ENCODE results near the gene RAB7B.

DNA sequence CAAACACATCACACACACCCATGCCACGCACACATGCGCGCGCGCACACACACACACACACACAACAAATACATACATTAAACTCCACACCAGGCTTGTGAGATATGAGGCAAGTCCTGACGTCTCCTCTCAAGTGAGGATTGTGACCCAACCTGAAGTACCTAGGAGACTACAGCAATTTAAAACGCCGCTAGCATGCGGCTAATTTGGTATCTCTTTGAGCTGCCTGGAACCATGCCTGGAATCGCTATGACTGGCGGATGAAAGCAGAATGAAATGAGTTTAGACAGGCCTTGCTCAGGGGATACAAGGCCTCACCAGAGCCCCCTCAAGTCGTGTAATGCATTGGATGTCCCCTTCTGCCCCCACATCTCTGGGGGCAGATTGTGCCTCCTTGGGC, 1.6 kb upstream of the RAB7B start:
- TF ChIP-seq CTCF (IDR thresholded peaks at IDR 0.05; ENCODE audit: poor library complexity) = no peak
- no peak for TF ChIP-seq EZH2 (IDR thresholded peaks at IDR 0.05; ENCODE audit: borderline replicate concordance)
- TF ChIP-seq EZH2phosphoT487 (IDR thresholded peaks at IDR 0.05; ENCODE audit: low read depth, severe bottlenecking, unreplicated experiment) = no peak
